ENCODE data around the gene ELOVL5.

Gene ELOVL5

GRCh38 chr6:53269827-53270226, 78.9 kb downstream of the ELOVL5 start:
- H3K36me3 ChIP-seq (ENCODE audit: insufficient read depth, low read length) = peaks cover 98% of the 10 kb centered on the region
- H3K27ac ChIP-seq (ENCODE audit: low read depth, low read length, poor library complexity, severe bottlenecking) = no peak overlapping the region
- no peaks in the 10 kb centered on the region for H4K20me1 ChIP-seq (ENCODE audit: insufficient read depth, low read length)
- no peaks in the 10 kb centered on the region for H3K9me3 ChIP-seq (ENCODE audit: low read length)
- no peak overlapping the region for H3K4me2 ChIP-seq (ENCODE audit: low read length)
- no peaks in the 10 kb centered on the region for H3K27me3 ChIP-seq (ENCODE audit: insufficient read depth, low read length)
- H3K4me3 ChIP-seq (ENCODE audit: low read depth, low read length, poor library complexity, severe bottlenecking) = no peak overlapping the region
- H3K79me2 ChIP-seq (ENCODE audit: insufficient read depth, low read length) = no peaks in the 10 kb centered on the region
- no peaks in the 10 kb centered on the region for H3K4me1 ChIP-seq (ENCODE audit: insufficient read depth, low read length, severe bottlenecking)
- no peak overlapping the region for H2AFZ ChIP-seq (ENCODE audit: low read length)
- no peak overlapping the region for H3K9ac ChIP-seq (ENCODE audit: low read length)
- TF ChIP-seq EZH2 (IDR thresholded peaks at IDR 0.05; ENCODE audit: borderline replicate concordance, low read length) = no peak
- TF ChIP-seq, protein P1, sequence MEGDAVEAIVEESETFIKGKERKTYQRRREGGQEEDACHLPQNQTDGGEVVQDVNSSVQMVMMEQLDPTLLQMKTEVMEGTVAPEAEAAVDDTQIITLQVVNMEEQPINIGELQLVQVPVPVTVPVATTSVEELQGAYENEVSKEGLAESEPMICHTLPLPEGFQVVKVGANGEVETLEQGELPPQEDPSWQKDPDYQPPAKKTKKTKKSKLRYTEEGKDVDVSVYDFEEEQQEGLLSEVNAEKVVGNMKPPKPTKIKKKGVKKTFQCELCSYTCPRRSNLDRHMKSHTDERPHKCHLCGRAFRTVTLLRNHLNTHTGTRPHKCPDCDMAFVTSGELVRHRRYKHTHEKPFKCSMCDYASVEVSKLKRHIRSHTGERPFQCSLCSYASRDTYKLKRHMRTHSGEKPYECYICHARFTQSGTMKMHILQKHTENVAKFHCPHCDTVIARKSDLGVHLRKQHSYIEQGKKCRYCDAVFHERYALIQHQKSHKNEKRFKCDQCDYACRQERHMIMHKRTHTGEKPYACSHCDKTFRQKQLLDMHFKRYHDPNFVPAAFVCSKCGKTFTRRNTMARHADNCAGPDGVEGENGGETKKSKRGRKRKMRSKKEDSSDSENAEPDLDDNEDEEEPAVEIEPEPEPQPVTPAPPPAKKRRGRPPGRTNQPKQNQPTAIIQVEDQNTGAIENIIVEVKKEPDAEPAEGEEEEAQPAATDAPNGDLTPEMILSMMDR (IDR thresholded peaks at IDR 0.05; ENCODE audit: low read length) = no peak
- H3F3A ChIP-seq (ENCODE audit: insufficient read depth, low read length) = no peaks in the 10 kb centered on the region
- H3K9me2 ChIP-seq (ENCODE audit: low read depth, low read length) = no peaks in the 10 kb centered on the region

- TF ChIP-seq, protein P1 (IDR thresholded peaks at IDR 0.05; ENCODE audit: low read length) = no peak
- no peak for TF ChIP-seq EZH2 (IDR thresholded peaks at IDR 0.05; ENCODE audit: borderline replicate concordance, low read length)
- H3F3A ChIP-seq (ENCODE audit: insufficient read depth, low read length) = no peaks in the 10 kb centered on the region
- H4K20me1 ChIP-seq (ENCODE audit: insufficient read depth, low read length) = no peaks in the 10 kb centered on the region
- H3K9ac ChIP-seq (ENCODE audit: low read length) = no peak overlapping the region
- H3K4me2 ChIP-seq (ENCODE audit: low read length) = no peak overlapping the region
- no peaks in the 10 kb centered on the region for H3K4me1 ChIP-seq (ENCODE audit: insufficient read depth, low read length, severe bottlenecking)
- no peaks in the 10 kb centered on the region for H3K79me2 ChIP-seq (ENCODE audit: insufficient read depth, low read length)
- no peaks in the 10 kb centered on the region for H3K9me2 ChIP-seq (ENCODE audit: low read depth, low read length)
- H3K4me3 ChIP-seq (ENCODE audit: low read depth, low read length, poor library complexity, severe bottlenecking) = no peak overlapping the region
- H3K36me3 ChIP-seq (ENCODE audit: insufficient read depth, low read length) = peaks cover 98% of the 10 kb centered on the region
- H3K27ac ChIP-seq (ENCODE audit: low read depth, low read length, poor library complexity, severe bottlenecking) = no peak overlapping the region
- H2AFZ ChIP-seq (ENCODE audit: low read length) = no peak overlapping the region
- H3K27me3 ChIP-seq (ENCODE audit: insufficient read depth, low read length) = no peaks in the 10 kb centered on the region
- no peaks in the 10 kb centered on the region for H3K9me3 ChIP-seq (ENCODE audit: low read length)
Measured at GRCh38 chr6:53268858-53269608, 79.7 kb downstream of the ELOVL5 start.

DNA sequence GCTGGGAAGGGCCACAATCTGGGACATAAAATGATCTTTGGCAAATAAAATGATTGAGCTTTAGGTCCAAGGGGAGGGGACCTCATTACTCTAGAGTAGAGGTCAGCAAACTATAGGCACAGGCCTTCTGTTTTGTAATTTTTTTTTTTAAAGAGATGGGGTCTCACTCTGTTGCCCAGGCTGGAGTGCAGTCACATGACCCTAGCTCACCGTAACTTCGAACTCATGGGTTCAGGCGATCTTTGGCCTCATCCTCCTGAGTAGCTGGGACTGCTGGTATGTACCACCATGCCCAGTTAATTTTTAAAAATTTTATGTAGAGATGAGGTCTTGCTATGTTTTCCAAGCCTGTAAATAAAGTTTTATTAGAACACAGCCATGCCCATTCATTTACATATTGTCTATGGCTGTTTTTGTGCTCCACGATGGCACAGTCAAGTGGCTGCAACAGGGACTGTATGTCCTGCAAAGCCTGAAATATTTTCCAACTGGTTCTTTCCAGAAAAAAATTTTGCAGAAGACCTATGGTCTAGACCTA, 82.1 kb downstream of the ELOVL5 start:
- Histone ChIP-seq H3K4me3 (ENCODE audit: low read depth, low read length, poor library complexity, severe bottlenecking) (no peak overlapping the region), H4K20me1 (ENCODE audit: insufficient read depth, low read length) (no peaks in the 10 kb centered on the region), H2AFZ (ENCODE audit: low read length) (no peak overlapping the region), H3K4me2 (ENCODE audit: low read length) (no peak overlapping the region), H3K79me2 (ENCODE audit: insufficient read depth, low read length) (no peaks in the 10 kb centered on the region), H3K9me3 (ENCODE audit: low read length) (no peaks in the 10 kb centered on the region), H3F3A (ENCODE audit: insufficient read depth, low read length) (no peaks in the 10 kb centered on the region), H3K4me1 (ENCODE audit: insufficient read depth, low read length, severe bottlenecking) (no peaks in the 10 kb centered on the region), H3K9me2 (ENCODE audit: low read depth, low read length) (no peaks in the 10 kb centered on the region), H3K27ac (ENCODE audit: low read depth, low read length, poor library complexity, severe bottlenecking) (no peak overlapping the region), H3K9ac (ENCODE audit: low read length) (no peak overlapping the region), H3K27me3 (ENCODE audit: insufficient read depth, low read length) (no peaks in the 10 kb centered on the region), H3K36me3 (ENCODE audit: insufficient read depth, low read length) (peaks cover 94% of the 10 kb centered on the region)
- no peak for TF ChIP-seq EZH2 (IDR thresholded peaks at IDR 0.05; ENCODE audit: borderline replicate concordance, low read length)
- TF ChIP-seq, protein P1 (IDR thresholded peaks at IDR 0.05; ENCODE audit: low read length) = no peak

All from OCI-LY1 (cell line).